OCI-LY1 (cell line): ENCODE data around the gene RAD51B.

ENCODE experiments used
- H2AFZ ChIP-seq: fragments of 200-600 bp; sonication (generic), shearing (Covaris generic); 2 replicates; pipeline ENCODE4 v1.6.0; 2014; ENCODE audit warnings: antibody characterized with exemption, mild to moderate bottlenecking, low read length
- H3F3A ChIP-seq: fragments of 200-600 bp; sonication (generic), shearing (Covaris generic); 2 replicates; pipeline ENCODE4 v1.6.0; 2014; ENCODE audit warnings: mild to moderate bottlenecking, antibody characterized with exemption, low read length, moderate library complexity; ENCODE audit not compliant: insufficient read depth
- H3K27ac ChIP-seq: fragments of 200-600 bp; sonication (generic); 2 replicates; pipeline ENCODE4 v1.5.1; 2014; ENCODE audit warnings: low read length, mixed run types, mild to moderate bottlenecking, low read depth; ENCODE audit not compliant: poor library complexity, severe bottlenecking
- H3K27me3 ChIP-seq: fragments of 200-600 bp; sonication (generic); 2 replicates; pipeline ENCODE4 v1.6.0; 2014; ENCODE audit warnings: antibody characterized with exemption, mild to moderate bottlenecking, low read length, moderate library complexity; ENCODE audit not compliant: insufficient read depth
- H3K36me3 ChIP-seq: fragments of 200-600 bp; sonication (generic); 2 replicates; pipeline ENCODE4 v1.6.1; 2014; ENCODE audit warnings: mild to moderate bottlenecking, antibody characterized with exemption, low read length, moderate library complexity, mixed read lengths; ENCODE audit not compliant: insufficient read depth
- H3K4me1 ChIP-seq: fragments of 200-600 bp; sonication (generic); 2 replicates; pipeline ENCODE4 v1.5.1; 2014; ENCODE audit warnings: mild to moderate bottlenecking, low read length, moderate library complexity; ENCODE audit not compliant: insufficient read depth, severe bottlenecking
- H3K4me2 ChIP-seq: fragments of 200-600 bp; sonication (generic), shearing (Covaris generic); 2 replicates; pipeline ENCODE4 v1.6.1; 2014; ENCODE audit warnings: low read length
- H3K4me3 ChIP-seq: fragments of 200-600 bp; sonication (generic); 2 replicates; pipeline ENCODE4 v1.5.1; 2014; ENCODE audit warnings: low read length, low read depth, mild to moderate bottlenecking, mixed read lengths; ENCODE audit not compliant: poor library complexity, severe bottlenecking
- H3K79me2 ChIP-seq: fragments of 200-600 bp; shearing (Covaris generic); 2 replicates; pipeline ENCODE4 v1.6.1; 2016; ENCODE audit warnings: mixed run types, low read length, mixed read lengths; ENCODE audit not compliant: insufficient read depth
- H3K9ac ChIP-seq: fragments of 200-600 bp; sonication (generic), shearing (Covaris generic); 2 replicates; pipeline ENCODE4 v1.6.1; 2014; ENCODE audit warnings: mild to moderate bottlenecking, low read length, mixed read lengths
- H3K9me2 ChIP-seq: fragments of 200-600 bp; sonication (generic), shearing (Covaris generic); 2 replicates; pipeline ENCODE4 v1.6.1; 2014; ENCODE audit warnings: low read depth, mild to moderate bottlenecking, low read length, mixed read lengths
- H3K9me3 ChIP-seq: fragments of 200-600 bp; shearing (Covaris generic); 2 replicates; pipeline ENCODE4 v1.6.1; 2014; ENCODE audit warnings: low read length, mixed read lengths
- H4K20me1 ChIP-seq: fragments of 200-600 bp; sonication (generic), shearing (Covaris generic); 2 replicates; pipeline ENCODE4 v1.6.0; 2016; ENCODE audit warnings: mild to moderate bottlenecking, low read length; ENCODE audit not compliant: insufficient read depth
- EZH2 ChIP-seq: fragments of 200-600 bp; sonication (generic), shearing (Covaris generic); IDR thresholded peaks from 2 replicates; pipeline ENCODE4 v1.8.0; 2017; ENCODE audit warnings: borderline replicate concordance, mixed run types, mild to moderate bottlenecking, antibody characterized with exemption, low read length, moderate library complexity, mixed read lengths
- TF ChIP-seq, protein P1 (sequence below): fragments of 200-600 bp; sonication (generic), shearing (Covaris generic); IDR thresholded peaks from 2 replicates; pipeline ENCODE4 v1.5.1; 2017; ENCODE audit warnings: mild to moderate bottlenecking, antibody characterized with exemption, low read length, moderate library complexity, mixed read lengths

RAD51B gene

DNA sequence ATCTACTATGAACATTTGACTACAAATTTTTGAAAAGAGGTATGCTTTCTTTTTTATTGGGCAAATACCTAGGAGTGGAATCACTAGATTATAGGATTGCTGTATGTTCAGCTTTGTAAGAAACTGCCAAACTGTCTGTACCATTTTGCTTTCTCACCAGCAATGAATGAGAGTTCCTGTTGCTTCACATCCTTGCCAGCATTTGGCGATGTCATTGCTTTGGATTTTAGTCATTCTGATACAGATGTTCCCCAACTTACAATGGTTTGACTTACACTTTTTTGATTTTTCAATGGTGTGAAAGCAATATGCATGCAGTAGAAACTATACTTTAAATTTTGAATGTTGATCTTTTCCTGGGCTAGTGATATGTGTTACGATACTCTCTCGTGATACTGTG, 328.7 kb downstream of the RAD51B start:
- Histone ChIP-seq H3K9ac (no peak overlapping the region), H3K4me2 (no peak overlapping the region), H3K79me2 (no peaks in the 10 kb centered on the region), H2AFZ (no peak overlapping the region), H3K4me1 (no peaks in the 10 kb centered on the region), H3K36me3 (no peaks in the 10 kb centered on the region), H4K20me1 (no peaks in the 10 kb centered on the region), H3K4me3 (no peak overlapping the region), H3K9me3 (peaks cover 8% of the 10 kb centered on the region), H3K27me3 (no peaks in the 10 kb centered on the region), H3K9me2 (no peaks in the 10 kb centered on the region), H3K27ac (no peak overlapping the region), H3F3A (no peaks in the 10 kb centered on the region; the same call in 1 of the 2 replicates)
- TF ChIP-seq, protein P1, sequence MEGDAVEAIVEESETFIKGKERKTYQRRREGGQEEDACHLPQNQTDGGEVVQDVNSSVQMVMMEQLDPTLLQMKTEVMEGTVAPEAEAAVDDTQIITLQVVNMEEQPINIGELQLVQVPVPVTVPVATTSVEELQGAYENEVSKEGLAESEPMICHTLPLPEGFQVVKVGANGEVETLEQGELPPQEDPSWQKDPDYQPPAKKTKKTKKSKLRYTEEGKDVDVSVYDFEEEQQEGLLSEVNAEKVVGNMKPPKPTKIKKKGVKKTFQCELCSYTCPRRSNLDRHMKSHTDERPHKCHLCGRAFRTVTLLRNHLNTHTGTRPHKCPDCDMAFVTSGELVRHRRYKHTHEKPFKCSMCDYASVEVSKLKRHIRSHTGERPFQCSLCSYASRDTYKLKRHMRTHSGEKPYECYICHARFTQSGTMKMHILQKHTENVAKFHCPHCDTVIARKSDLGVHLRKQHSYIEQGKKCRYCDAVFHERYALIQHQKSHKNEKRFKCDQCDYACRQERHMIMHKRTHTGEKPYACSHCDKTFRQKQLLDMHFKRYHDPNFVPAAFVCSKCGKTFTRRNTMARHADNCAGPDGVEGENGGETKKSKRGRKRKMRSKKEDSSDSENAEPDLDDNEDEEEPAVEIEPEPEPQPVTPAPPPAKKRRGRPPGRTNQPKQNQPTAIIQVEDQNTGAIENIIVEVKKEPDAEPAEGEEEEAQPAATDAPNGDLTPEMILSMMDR = no peak
- no peak for TF ChIP-seq EZH2

DNA sequence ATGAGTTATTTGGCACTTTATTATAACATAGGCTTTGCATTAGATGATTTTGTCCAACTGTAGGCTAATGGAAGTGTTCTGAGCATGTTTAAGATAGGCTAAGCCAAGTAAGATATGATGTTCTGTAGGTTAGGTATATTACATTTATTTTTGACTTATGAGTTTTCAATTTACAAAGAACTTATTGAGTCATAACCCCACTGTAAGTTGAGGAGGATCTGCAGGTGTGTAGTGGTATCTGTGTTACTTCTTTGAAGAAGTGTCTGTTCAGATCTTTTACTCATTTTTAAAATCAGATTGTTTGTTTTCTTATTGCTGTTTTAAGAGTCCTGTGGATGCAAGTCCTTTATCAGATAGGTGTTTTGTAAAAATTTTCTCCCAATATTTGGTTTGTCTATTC, 329.2 kb downstream of the RAD51B start:
- Histone ChIP-seq H3K4me2 (no peak overlapping the region), H3K36me3 (no peaks in the 10 kb centered on the region), H3K9ac (no peak overlapping the region), H3K4me1 (no peaks in the 10 kb centered on the region), H3K27ac (no peak overlapping the region), H3K9me2 (no peaks in the 10 kb centered on the region), H3K4me3 (no peak overlapping the region), H3K27me3 (no peaks in the 10 kb centered on the region), H3F3A (no peaks in the 10 kb centered on the region; the same call in 1 of the 2 replicates), H3K9me3 (peaks cover 8% of the 10 kb centered on the region), H4K20me1 (no peaks in the 10 kb centered on the region), H2AFZ (no peak overlapping the region), H3K79me2 (no peaks in the 10 kb centered on the region)
- TF ChIP-seq EZH2 = no peak
- TF ChIP-seq, protein P1 = no peak

DNA sequence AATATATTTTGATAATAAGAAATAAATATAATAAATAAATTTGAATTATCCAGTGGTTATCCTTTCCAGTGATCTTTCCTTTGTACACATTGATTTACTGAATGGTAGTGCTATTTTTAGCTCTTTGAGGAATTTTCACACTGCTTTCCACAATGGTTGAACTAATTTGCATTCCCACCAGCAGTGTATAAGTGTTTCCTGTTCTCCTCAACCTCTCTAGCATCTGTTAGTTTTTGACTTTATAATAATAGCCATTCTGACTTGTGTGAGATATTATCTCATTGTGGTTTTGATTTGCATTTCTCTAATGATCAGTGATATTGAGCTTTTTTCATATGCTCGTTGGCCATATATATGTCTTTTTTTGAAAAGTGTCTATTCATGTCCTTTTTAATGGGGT, 333.7 kb downstream of the RAD51B start:
- Histone ChIP-seq H3K27ac (no peak overlapping the region), H3K36me3 (no peaks in the 10 kb centered on the region), H2AFZ (no peak overlapping the region), H3K4me2 (no peak overlapping the region), H3K4me3 (no peak overlapping the region), H3K9me3 (peaks cover 8% of the 10 kb centered on the region), H3K79me2 (no peaks in the 10 kb centered on the region), H3K9ac (no peak overlapping the region), H3K27me3 (no peaks in the 10 kb centered on the region), H3K4me1 (no peaks in the 10 kb centered on the region), H3F3A (no peaks in the 10 kb centered on the region), H4K20me1 (no peaks in the 10 kb centered on the region), H3K9me2 (no peaks in the 10 kb centered on the region)
- no peak for TF ChIP-seq EZH2

DNA sequence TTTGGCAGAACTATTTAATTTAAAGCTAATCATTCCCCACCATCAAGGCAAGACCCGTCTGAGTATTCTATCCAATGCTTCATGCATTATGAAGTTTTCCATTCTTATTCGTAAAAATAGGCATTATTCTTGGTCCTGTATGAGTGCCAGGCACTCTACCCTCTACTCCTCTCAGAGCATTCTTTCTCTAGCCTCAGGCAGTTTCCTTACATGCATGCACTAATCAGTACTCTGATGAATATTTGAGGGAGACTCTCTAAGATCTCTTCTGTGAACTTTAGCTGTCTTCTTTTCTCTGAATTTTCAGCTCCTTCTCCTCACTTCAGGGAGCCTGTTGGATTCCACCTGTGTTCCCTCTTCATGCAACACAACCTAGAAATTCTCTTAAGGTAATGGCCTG, 334.7 kb downstream of the RAD51B start:
- Histone ChIP-seq H3K4me2 (no peak overlapping the region), H3K4me1 (no peaks in the 10 kb centered on the region)

More for the DNA sequence above, 334.7 kb downstream of the RAD51B start:
- Histone ChIP-seq H4K20me1 (no peaks in the 10 kb centered on the region), H3K36me3 (no peaks in the 10 kb centered on the region), H3K9me2 (no peaks in the 10 kb centered on the region), H3K27me3 (no peaks in the 10 kb centered on the region), H3F3A (no peaks in the 10 kb centered on the region), H3K9me3 (peaks cover 8% of the 10 kb centered on the region), H3K4me3 (no peak overlapping the region), H3K9ac (no peak overlapping the region), H2AFZ (no peak overlapping the region), H3K27ac (no peak overlapping the region), H3K79me2 (no peaks in the 10 kb centered on the region)
- TF ChIP-seq, protein P1 = no peak
- TF ChIP-seq EZH2 = no peak
